ENCODE results near the gene CTXND2. TPM values are rescaled to one million over a fixed set of nuclear protein-coding genes. Genes with fewer than 3 reads are reported as not detected.

The CTXND2 gene
- total and polyA plus RNA-seq, 2 of the 13 experiments (the other 11 are each of a cell fraction or from before 2014, with no cell fraction given), result not detected

GRCh38 chr1:150902346-150902745 lies 15.4 kb downstream of the CTXND2 start:
- Histone ChIP-seq H3K4me2 (ENCODE audit: low read depth, low read length) (no peak overlapping the region), H3K27me3 (ENCODE audit: control insufficient read depth in 1 of 2, insufficient read depth in 2 of 2, low read length in 2 of 2) (no peaks in the 10 kb centered on the region), H3K9me3 (ENCODE audit: low read length) (no peaks in the 10 kb centered on the region), H3K36me3 (replicated peaks in 1 of 2; ENCODE audit: control insufficient read depth in 1 of 2, insufficient read depth in 2 of 2, low read length in 2 of 2) (no peaks in the 10 kb centered on the region), H3K4me1 (ENCODE audit: insufficient read depth, low read length) (no peaks in the 10 kb centered on the region), H3K9ac (ENCODE audit: insufficient read depth, low read depth, low read length) (no peak overlapping the region), H3K4me3 (replicated peaks in 1 of 3; ENCODE audit: insufficient read depth in 1 of 3, low read depth in 2 of 3, low read length in 3 of 3) (no peak overlapping the region), H4K20me1 (ENCODE audit: insufficient read depth, low read length) (no peaks in the 10 kb centered on the region), H3K79me2 (ENCODE audit: insufficient read depth, low read length) (no peaks in the 10 kb centered on the region), H3K27ac (ENCODE audit: extremely low read length, insufficient read depth, low read length) (no peak overlapping the region), H2AFZ (ENCODE audit: low read length) (no peak overlapping the region)
- BruUV-seq (replicated peaks), result no TSS peak
- ATAC-seq (no peak), FAIRE-seq (no peak), DNase-seq (ENCODE audit: low spot score) (no peak)
- 86% methylated on average over 5 of the region's 5 CpGs for WGBS (ENCODE audit: low lambda C conversion rate)
- intact Hi-C loops (cut with micrococcal nuclease; ENCODE audit: unreplicated experiment) (no loop called here), in situ Hi-C loops (cut with HindIII; ENCODE audit: extremely low pct_ligation_motif_present, low pct_unique_long_range_greater_than_20kb) (no loop called here)
- POLR2A ChIA-PET, result no interaction called here
- no peak for TF ChIP-seq PATZ1 (CRISPR knock-in tag; IDR thresholded peaks at IDR 0.05)
- no peak for TF ChIP-seq ZNF3 (CRISPR knock-in tag; IDR thresholded peaks at IDR 0.05)
- no peak for TF ChIP-seq ZNF75D (CRISPR knock-in tag; IDR thresholded peaks at IDR 0.05; ENCODE audit: borderline replicate concordance)
- no peak for TF ChIP-seq IRF2 (CRISPR knock-in tag; IDR thresholded peaks at IDR 0.05)
- no peak for TF ChIP-seq DNMT3B (CRISPR knock-in tag; conservative IDR thresholded peaks at IDR 0.05)
- TF ChIP-seq ZNF496 (CRISPR knock-in tag; IDR thresholded peaks at IDR 0.05; ENCODE audit: insufficient replicate concordance), result no peak
- TF ChIP-seq MAFK (conservative IDR thresholded peaks at IDR 0.05 in 1 of 2, IDR thresholded peaks at IDR 0.05 in 1 of 2; ENCODE audit: low read length in 2 of 2), result no peak
- TF ChIP-seq ATF3 (CRISPR knock-in tag; IDR thresholded peaks at IDR 0.05), result no peak
- no peak for TF ChIP-seq ZNF543 (CRISPR knock-in tag; IDR thresholded peaks at IDR 0.05)
- no peak for TF ChIP-seq ZSCAN5A (CRISPR knock-in tag; IDR thresholded peaks at IDR 0.05; ENCODE audit: borderline replicate concordance)
- TF ChIP-seq ZNF615 (CRISPR knock-in tag; IDR thresholded peaks at IDR 0.05; ENCODE audit: borderline replicate concordance), result no peak
- no peak for TF ChIP-seq ZNF556 (CRISPR knock-in tag; IDR thresholded peaks at IDR 0.05; ENCODE audit: borderline replicate concordance)
- TF ChIP-seq SRSF1 (optimal IDR thresholded peaks at IDR 0.05; ENCODE audit: low read depth, low read length), result no peak
- no peak for TF ChIP-seq E2F2 (CRISPR knock-in tag; IDR thresholded peaks at IDR 0.05; ENCODE audit: borderline replicate concordance)
- no peak for TF ChIP-seq HNRNPLL (IDR thresholded peaks at IDR 0.05; ENCODE audit: low read depth, low read length, poor library complexity, severe bottlenecking)
- TF ChIP-seq NCOA5 (CRISPR knock-in tag; IDR thresholded peaks at IDR 0.05), result no peak
- no peak for TF ChIP-seq ZNF326 (CRISPR knock-in tag; IDR thresholded peaks at IDR 0.05; ENCODE audit: borderline replicate concordance)
- TF ChIP-seq ZSCAN30 (CRISPR knock-in tag; IDR thresholded peaks at IDR 0.05), result no peak
- no peak for TF ChIP-seq PLSCR1 (CRISPR knock-in tag; IDR thresholded peaks at IDR 0.05; ENCODE audit: borderline replicate concordance)
- CTCF ChIA-PET (ENCODE audit: low intra/inter-chr PET ratio, low total read pairs), result no interaction called here
